ENCODE results near the gene KIZ. TPM values are rescaled to one million over a fixed set of nuclear protein-coding genes. Genes with fewer than 3 reads are reported as not detected.
"Not testable (repeated sequence)": the region's sequence is repeated elsewhere in the genome, so short reads cannot be mapped to it uniquely, and the experiment has no call there.

The KIZ gene
- total RNA-seq, 1 experiment from 2014 or later = 13.4 TPM

GRCh38 chr20:21243811-21244210 lies 117.9 kb downstream of the KIZ start:
- intact Hi-C loops (cut with micrococcal nuclease) = no loop called here
- DNase-seq = no peak
- Histone ChIP-seq H4K20me1 (ENCODE audit: low read length) (no peaks in the 10 kb centered on the region), H3K36me3 (ENCODE audit: low read depth, low read length) (no peaks in the 10 kb centered on the region), H3K4me3 (ENCODE audit: low read length) (no peak overlapping the region), H3K4me2 (ENCODE audit: low read length) (no peak overlapping the region), H3K4me1 (ENCODE audit: insufficient read depth, low read length) (no peaks in the 10 kb centered on the region), H3K9me3 (ENCODE audit: low read length) (no peaks in the 10 kb centered on the region), H3K9ac (ENCODE audit: low read length) (no peak overlapping the region), H3F3A (ENCODE audit: low read length, unreplicated experiment) (no peaks in the 10 kb centered on the region), H3K9me2 (replicated peaks; ENCODE audit: low read length) (no peaks in the 10 kb centered on the region), H2AFZ (ENCODE audit: low read length) (no peak overlapping the region), H3K27ac (ENCODE audit: low read length) (no peak overlapping the region), H3K79me2 (ENCODE audit: low read length) (no peaks in the 10 kb centered on the region), H3K27me3 (ENCODE audit: low read length) (no peaks in the 10 kb centered on the region)
- ATAC-seq = no peak
- no TSS peak for BruUV-seq (replicated peaks)
- ChIA-PET POLR2A (ENCODE audit: unreplicated experiment) (no interaction called here), CTCF (no interaction called here)
- TF ChIP-seq EZH2 (IDR thresholded peaks at IDR 0.05; ENCODE audit: low read length, unreplicated experiment) (no peak), EZH2phosphoT487 (IDR thresholded peaks at IDR 0.05; ENCODE audit: borderline replicate concordance, low read length) (no peak)
- TF ChIP-seq, protein P1, sequence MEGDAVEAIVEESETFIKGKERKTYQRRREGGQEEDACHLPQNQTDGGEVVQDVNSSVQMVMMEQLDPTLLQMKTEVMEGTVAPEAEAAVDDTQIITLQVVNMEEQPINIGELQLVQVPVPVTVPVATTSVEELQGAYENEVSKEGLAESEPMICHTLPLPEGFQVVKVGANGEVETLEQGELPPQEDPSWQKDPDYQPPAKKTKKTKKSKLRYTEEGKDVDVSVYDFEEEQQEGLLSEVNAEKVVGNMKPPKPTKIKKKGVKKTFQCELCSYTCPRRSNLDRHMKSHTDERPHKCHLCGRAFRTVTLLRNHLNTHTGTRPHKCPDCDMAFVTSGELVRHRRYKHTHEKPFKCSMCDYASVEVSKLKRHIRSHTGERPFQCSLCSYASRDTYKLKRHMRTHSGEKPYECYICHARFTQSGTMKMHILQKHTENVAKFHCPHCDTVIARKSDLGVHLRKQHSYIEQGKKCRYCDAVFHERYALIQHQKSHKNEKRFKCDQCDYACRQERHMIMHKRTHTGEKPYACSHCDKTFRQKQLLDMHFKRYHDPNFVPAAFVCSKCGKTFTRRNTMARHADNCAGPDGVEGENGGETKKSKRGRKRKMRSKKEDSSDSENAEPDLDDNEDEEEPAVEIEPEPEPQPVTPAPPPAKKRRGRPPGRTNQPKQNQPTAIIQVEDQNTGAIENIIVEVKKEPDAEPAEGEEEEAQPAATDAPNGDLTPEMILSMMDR (conservative IDR thresholded peaks at IDR 0.05; ENCODE audit: low read depth, low read length) = no peak

DNA sequence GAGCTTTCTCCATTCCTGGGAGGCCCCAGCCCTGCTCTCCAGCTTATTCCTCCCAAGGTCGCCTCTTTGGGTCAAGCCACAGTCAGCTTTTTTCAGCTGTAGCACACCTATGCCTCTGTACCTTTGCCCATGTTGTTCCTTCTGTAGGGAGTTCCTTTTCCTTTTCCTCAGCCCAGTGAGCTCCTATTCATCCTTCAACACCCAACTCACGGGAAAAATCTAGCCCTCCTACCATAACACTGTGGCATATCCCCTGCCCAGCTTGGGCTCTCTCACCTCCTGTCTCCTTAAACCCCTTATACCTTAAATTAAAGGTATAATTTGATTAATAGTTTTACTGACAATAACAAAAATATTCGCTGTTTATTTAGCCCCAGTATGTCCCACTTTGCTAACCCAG lies 118.9 kb downstream of the KIZ start:
- no peaks in the 10 kb centered on the region for H3K9me2 ChIP-seq (replicated peaks; ENCODE audit: low read length)
- no peaks in the 10 kb centered on the region for H3K27me3 ChIP-seq (ENCODE audit: low read length)
- H3K79me2 ChIP-seq (ENCODE audit: low read length) = no peaks in the 10 kb centered on the region
- H3F3A ChIP-seq (ENCODE audit: low read length, unreplicated experiment) = no peaks in the 10 kb centered on the region
- BruUV-seq (replicated peaks) = no TSS peak
- intact Hi-C loops (cut with micrococcal nuclease) = no loop called here
- no peak overlapping the region for H2AFZ ChIP-seq (ENCODE audit: low read length)
- ChIA-PET POLR2A (ENCODE audit: unreplicated experiment) (no interaction called here), CTCF (no interaction called here)
- H3K4me1 ChIP-seq (ENCODE audit: insufficient read depth, low read length) = no peaks in the 10 kb centered on the region
- no peak overlapping the region for H3K27ac ChIP-seq (ENCODE audit: low read length)
- no peak overlapping the region for H3K4me3 ChIP-seq (ENCODE audit: low read length)
- no peaks in the 10 kb centered on the region for H3K36me3 ChIP-seq (ENCODE audit: low read depth, low read length)
- H3K9me3 ChIP-seq (ENCODE audit: low read length) = no peaks in the 10 kb centered on the region
- ATAC-seq = no peak
- DNase-seq = no peak
- H3K9ac ChIP-seq (ENCODE audit: low read length) = no peak overlapping the region
- TF ChIP-seq, protein P1 (conservative IDR thresholded peaks at IDR 0.05; ENCODE audit: low read depth, low read length) = no peak
- TF ChIP-seq EZH2phosphoT487 (IDR thresholded peaks at IDR 0.05; ENCODE audit: borderline replicate concordance, low read length) = no peak
- TF ChIP-seq EZH2 (IDR thresholded peaks at IDR 0.05; ENCODE audit: low read length, unreplicated experiment) = no peak
- no peaks in the 10 kb centered on the region for H4K20me1 ChIP-seq (ENCODE audit: low read length)
- H3K4me2 ChIP-seq (ENCODE audit: low read length) = no peak overlapping the region

DNA sequence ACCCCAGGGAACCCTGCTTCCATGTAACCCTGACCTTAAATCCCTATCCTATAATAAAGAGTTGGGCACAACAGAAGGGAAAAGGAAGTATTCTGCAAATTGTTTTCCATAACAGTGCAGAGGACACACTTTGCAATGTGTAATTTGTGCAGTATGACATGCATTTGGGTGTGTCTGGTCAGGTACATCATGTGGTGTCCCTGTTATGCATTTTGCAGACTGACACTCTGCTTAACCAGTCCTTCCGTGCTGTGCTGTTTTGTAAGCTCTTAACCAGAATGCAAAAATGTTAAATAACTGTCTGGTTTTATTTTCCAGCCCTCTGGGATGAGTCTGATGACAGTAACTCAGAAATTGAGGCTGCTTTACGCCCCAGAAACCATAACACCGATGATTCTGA lies 120.3 kb downstream of the KIZ start:
- no peaks in the 10 kb centered on the region for H4K20me1 ChIP-seq (ENCODE audit: low read length)
- POLR2A ChIA-PET (ENCODE audit: unreplicated experiment) = no interaction called here
- TF ChIP-seq, protein P1 (conservative IDR thresholded peaks at IDR 0.05; ENCODE audit: low read depth, low read length) = no peak
- TF ChIP-seq EZH2 (IDR thresholded peaks at IDR 0.05; ENCODE audit: low read length, unreplicated experiment) = no peak
- TF ChIP-seq EZH2phosphoT487 (IDR thresholded peaks at IDR 0.05; ENCODE audit: borderline replicate concordance, low read length) = no peak

DNA sequence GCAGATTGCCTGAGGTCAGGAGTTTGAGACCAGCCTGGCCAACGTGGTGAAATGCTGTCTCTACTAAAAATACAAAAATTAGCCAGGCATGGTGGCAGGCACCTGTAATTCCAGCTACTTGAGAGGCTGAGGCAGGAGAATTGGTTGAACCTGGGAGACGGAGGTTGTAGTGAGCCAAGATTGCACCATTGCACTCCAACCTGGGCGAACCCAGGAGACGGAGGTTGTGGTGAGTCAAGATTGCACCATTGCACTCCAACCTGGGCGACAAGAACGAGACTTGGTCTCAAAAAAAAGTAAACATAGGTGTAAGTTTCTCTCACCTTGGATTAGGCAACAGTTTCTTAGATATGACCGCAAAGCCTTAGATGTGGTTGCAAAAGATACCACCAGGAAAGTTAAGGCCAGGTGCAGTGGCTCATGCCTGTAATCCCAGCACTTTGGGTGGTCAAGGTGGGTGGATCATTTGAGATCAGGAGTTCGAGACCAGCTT lies 121.8 kb downstream of the KIZ start:
- H3K27ac ChIP-seq (ENCODE audit: low read length); POLR2A ChIA-PET (ENCODE audit: unreplicated experiment); H3K4me2 ChIP-seq (ENCODE audit: low read length); BruUV-seq (replicated peaks); H3K79me2 ChIP-seq (ENCODE audit: low read length); H3K4me1 ChIP-seq (ENCODE audit: insufficient read depth, low read length); DNase-seq; intact Hi-C loops (cut with micrococcal nuclease); H3F3A ChIP-seq (ENCODE audit: low read length, unreplicated experiment); H4K20me1 ChIP-seq (ENCODE audit: low read length); H3K9me3 ChIP-seq (ENCODE audit: low read length); H3K4me3 ChIP-seq (ENCODE audit: low read length); H3K9me2 ChIP-seq (replicated peaks; ENCODE audit: low read length); ATAC-seq; H2AFZ ChIP-seq (ENCODE audit: low read length); H3K9ac ChIP-seq (ENCODE audit: low read length); H3K27me3 ChIP-seq (ENCODE audit: low read length); CTCF ChIA-PET; H3K36me3 ChIP-seq (ENCODE audit: low read depth, low read length): not testable (repeated sequence)

More for the DNA sequence above, 120.3 kb downstream of the KIZ start:
- Histone ChIP-seq H3K9me2 (replicated peaks; ENCODE audit: low read length) (no peaks in the 10 kb centered on the region), H3K79me2 (ENCODE audit: low read length) (no peaks in the 10 kb centered on the region), H3K4me1 (ENCODE audit: insufficient read depth, low read length) (peaks cover 4% of the 10 kb centered on the region), H3K4me2 (ENCODE audit: low read length) (no peak overlapping the region), H3K36me3 (ENCODE audit: low read depth, low read length) (no peaks in the 10 kb centered on the region), H3K9ac (ENCODE audit: low read length) (no peak overlapping the region), H3K4me3 (ENCODE audit: low read length) (no peak overlapping the region), H3F3A (ENCODE audit: low read length, unreplicated experiment) (no peaks in the 10 kb centered on the region), H2AFZ (ENCODE audit: low read length) (no peak overlapping the region), H3K27ac (ENCODE audit: low read length) (no peak overlapping the region), H3K27me3 (ENCODE audit: low read length) (no peaks in the 10 kb centered on the region), H3K9me3 (ENCODE audit: low read length) (no peaks in the 10 kb centered on the region)
- no TSS peak for BruUV-seq (replicated peaks)
- DNase-seq = no peak
- intact Hi-C loops (cut with micrococcal nuclease) = no loop called here
- no peak for ATAC-seq
- CTCF ChIA-PET = no interaction called here
